H9 (cell line): Measurements from ENCODE around the gene GPR35. TPM values are rescaled to one million over a fixed set of nuclear protein-coding genes. Genes with fewer than 3 reads are reported as not detected.

ENCODE experiments used
- DNase-seq: peaks from one replicate; pipeline ENCODE4 v3.0.0-alpha.2; 2017
- H2AFZ ChIP-seq: one replicate; pipeline ENCODE4 v1.6.1; 2013; ENCODE audit warnings: mild to moderate bottlenecking, low read length, control low read depth, moderate library complexity
- H2AK5ac ChIP-seq: 2 replicates; pipeline ENCODE4 v1.6.1; 2013; ENCODE audit warnings: low read length, control low read depth, mixed read lengths; ENCODE audit not compliant: insufficient read length
- H2BK120ac ChIP-seq: one replicate; pipeline ENCODE4 v1.6.1; 2013; ENCODE audit warnings: low read depth, mild to moderate bottlenecking, low read length, control low read depth, inconsistent platforms; ENCODE audit not compliant: poor library complexity, severe bottlenecking
- H2BK12ac ChIP-seq: 2 replicates; pipeline ENCODE4 v1.6.1; 2013; ENCODE audit warnings: low read length, control low read depth, mixed read lengths, low read depth; ENCODE audit not compliant: insufficient read length
- H2BK15ac ChIP-seq: 2 replicates; pipeline ENCODE4 v1.6.1; 2013; ENCODE audit warnings: low read depth, low read length, control low read depth
- H2BK20ac ChIP-seq: one replicate; pipeline ENCODE4 v1.6.1; 2013; ENCODE audit warnings: low read depth, mild to moderate bottlenecking, low read length, control low read depth, inconsistent platforms; ENCODE audit not compliant: poor library complexity, severe bottlenecking
- H2BK5ac ChIP-seq: 2 replicates; pipeline ENCODE4 v1.6.1; 2013; ENCODE audit warnings: low read length, control low read depth, mixed read lengths; ENCODE audit not compliant: insufficient read length
- H3K14ac ChIP-seq: 2 replicates; pipeline ENCODE4 v1.6.1; 2013; ENCODE audit warnings: low read length, control low read depth; ENCODE audit not compliant: insufficient read depth
- H3K18ac ChIP-seq: 2 replicates; pipeline ENCODE4 v1.6.1; 2013; ENCODE audit warnings: low read depth, mild to moderate bottlenecking, mixed read lengths, low read length, control low read depth; ENCODE audit not compliant: insufficient read length
- H3K23ac ChIP-seq: 2 replicates; pipeline ENCODE4 v1.6.1; 2013; ENCODE audit warnings: low read length, control low read depth, mixed read lengths, low read depth; ENCODE audit not compliant: insufficient read length
- H3K23me2 ChIP-seq: 2 replicates; pipeline ENCODE4 v1.6.1; 2013; ENCODE audit warnings: low read depth, mild to moderate bottlenecking, mixed read lengths, low read length, control low read depth; ENCODE audit not compliant: insufficient read length, poor library complexity, severe bottlenecking
- H3K27ac ChIP-seq: 2 replicates; pipeline ENCODE4 v1.5.1; 2013; ENCODE audit warnings: low read length, control low read depth, mixed read lengths, low read depth; ENCODE audit not compliant: insufficient read length
- H3K27me3 ChIP-seq: 2 replicates; pipeline ENCODE4 v1.6.1; 2013; ENCODE audit warnings: low read length, control low read depth, inconsistent platforms; ENCODE audit not compliant: insufficient read depth
- H3K4ac ChIP-seq: 2 replicates; pipeline ENCODE4 v1.6.1; 2013; ENCODE audit warnings: low read depth, mild to moderate bottlenecking, control low read depth, inconsistent platforms, low read length, moderate library complexity
- H3K4me1 ChIP-seq: 2 replicates; pipeline ENCODE4 v1.6.1; 2013; ENCODE audit warnings: low read length, control low read depth, inconsistent platforms; ENCODE audit not compliant: insufficient read depth
- H3K4me2 ChIP-seq: 2 replicates; pipeline ENCODE4 v1.6.1; 2013; ENCODE audit warnings: low read length, control low read depth, mixed read lengths; ENCODE audit not compliant: insufficient read length, insufficient read depth
- H3K56ac ChIP-seq: 2 replicates; pipeline ENCODE4 v1.6.1; 2013; ENCODE audit warnings: low read depth, mild to moderate bottlenecking, mixed read lengths, low read length, control low read depth; ENCODE audit not compliant: insufficient read length
- H3K79me1 ChIP-seq: 2 replicates; pipeline ENCODE4 v1.6.1; 2013; ENCODE audit warnings: low read depth, mild to moderate bottlenecking, moderate library complexity, low read length, control low read depth, inconsistent platforms; ENCODE audit not compliant: insufficient read depth, poor library complexity, severe bottlenecking
- H3K79me2 ChIP-seq: 2 replicates; pipeline ENCODE4 v1.6.1; 2013; ENCODE audit warnings: low read length, control low read depth, inconsistent platforms; ENCODE audit not compliant: insufficient read depth
- H3K9ac ChIP-seq: 2 replicates; pipeline ENCODE4 v1.6.1; 2013; ENCODE audit warnings: low read length, control low read depth, mixed read lengths; ENCODE audit not compliant: insufficient read length; ENCODE audit errors: extremely low read depth
- H3K9me3 ChIP-seq: one replicate; pipeline ENCODE4 v1.6.1; 2013; ENCODE audit warnings: low read depth, low read length, inconsistent platforms; ENCODE audit not compliant: control insufficient read depth
- H3T11ph ChIP-seq: one replicate; pipeline ENCODE4 v1.6.1; 2013; ENCODE audit warnings: mild to moderate bottlenecking, low read length, control low read depth, inconsistent platforms
- H4K20me1 ChIP-seq: one replicate; pipeline ENCODE4 v1.6.1; 2013; ENCODE audit not compliant: control insufficient read depth, insufficient read length, insufficient read depth
- H4K5ac ChIP-seq: 2 replicates; pipeline ENCODE4 v1.6.1; 2013; ENCODE audit warnings: low read depth, mild to moderate bottlenecking, mixed read lengths, low read length, control low read depth; ENCODE audit not compliant: insufficient read length
- H4K8ac ChIP-seq: replicated peaks from 2 replicates; pipeline ENCODE4 v1.6.1; 2013; ENCODE audit warnings: low read length, control low read depth, mixed read lengths, low read depth; ENCODE audit not compliant: insufficient read length
- H4K91ac ChIP-seq: 2 replicates; pipeline ENCODE4 v1.6.1; 2013; ENCODE audit warnings: low read depth, mild to moderate bottlenecking, moderate library complexity, mixed read lengths, low read length, control low read depth; ENCODE audit not compliant: insufficient read length
- H3K27ac Mint-ChIP-seq, 3 experiments: 2 replicates in 2 of 3; 3 replicates in 1 of 3; pipeline ENCODE4 v1.8.0; 2020 to 2021; ENCODE audit warnings: mixed read lengths in 3 of 3, mild to moderate bottlenecking in 1 of 3, moderate library complexity in 1 of 3
- H3K27me3 Mint-ChIP-seq: 2 replicates; pipeline ENCODE4 v1.8.0; 2021; ENCODE audit warnings: low read depth, mild to moderate bottlenecking, moderate library complexity, mixed read lengths
- H3K36me3 Mint-ChIP-seq, 3 experiments: 2 replicates in 2 of 3; 3 replicates in 1 of 3; pipeline ENCODE4 v1.8.0; 2020 to 2021; ENCODE audit warnings: low read depth in 3 of 3, mixed read lengths in 3 of 3; ENCODE audit not compliant: insufficient read depth in 1 of 3
- H3K4me1 Mint-ChIP-seq, 2 experiments: 2 replicates each; pipeline ENCODE4 v1.8.0; 2020; ENCODE audit warnings: mixed read lengths in 2 of 2
- H3K4me3 Mint-ChIP-seq, 2 experiments: 2 replicates in 1 of 2; 3 replicates in 1 of 2; pipeline ENCODE4 v1.8.0; 2020 to 2021; ENCODE audit warnings: mild to moderate bottlenecking in 2 of 2, mixed read lengths in 2 of 2, moderate library complexity in 1 of 2
- H3K9me3 Mint-ChIP-seq, 2 experiments: 2 replicates in 1 of 2; 3 replicates in 1 of 2; pipeline ENCODE4 v1.8.0; 2020; ENCODE audit warnings: mild to moderate bottlenecking in 2 of 2, mixed read lengths in 2 of 2, moderate library complexity in 1 of 2
- CTCF ChIP-seq: fragments of 200-600 bp; sonication (generic); conservative IDR thresholded peaks from 3 replicates; pipeline ENCODE4 v1.8.0; 2021; ENCODE audit warnings: antibody characterized with exemption, mild to moderate bottlenecking
- WGBS: extraction: QIAGEN DNeasy Blood & Tissue Kit; methylation state at CpG from one replicate; pipeline ENCODE4 v1.1.7; 2013; ENCODE audit warnings: missing lambda C conversion rate, low lambda C conversion rate, mixed read lengths; ENCODE audit not compliant: insufficient read length; ENCODE audit errors: extremely low coverage; 5-methylcytosine and 5-hydroxymethylcytosine counted together
- total RNA-seq: library from RNA; stranded (reverse); gene quantifications from 2 replicates; pipeline ENCODE4 v1.2.1, GENCODE V29; 2021

GPR35 gene
- total RNA-seq, 1 experiment from 2014 or later = 1.4 TPM

- no peak overlapping the region for H3K4me2 ChIP-seq
- no peaks in the 10 kb centered on the region; the same call in 1 of the 2 replicates for H3K27me3 ChIP-seq
- no peak overlapping the region for H3K18ac ChIP-seq
- Mint-ChIP-seq H3K4me3 (no peak overlapping the region), H3K27me3 (peaks cover 48% of the 10 kb centered on the region), H3K36me3 (peaks cover 0 to 16% (median 0%) of the 10 kb centered on the region in 3 experiments; a peak in 3 of 7 replicates), H3K9me3 (peaks cover 40 to 50% of the 10 kb centered on the region in 2 experiments), H3K4me1 (no peaks in the 10 kb centered on the region), H3K27ac (no peak overlapping the region)
- no peak overlapping the region for H4K91ac ChIP-seq
- no peak overlapping the region for H2BK120ac ChIP-seq
- no peak overlapping the region for H3K27ac ChIP-seq
- no peak for TF ChIP-seq CTCF
- no peak overlapping the region for H4K5ac ChIP-seq
- no peaks in the 10 kb centered on the region for H3K79me2 ChIP-seq
- no peak overlapping the region for H3K56ac ChIP-seq
- no peak overlapping the region for H2BK15ac ChIP-seq
- no peak overlapping the region for H3K23ac ChIP-seq
- DNase-seq = no peak
- H4K8ac ChIP-seq = no peak overlapping the region
- peaks cover 9% of the 10 kb centered on the region for H3K9me3 ChIP-seq
- H3K4me1 ChIP-seq = no peaks in the 10 kb centered on the region
- H3K14ac ChIP-seq = no peak overlapping the region
- no peak overlapping the region for H3K4ac ChIP-seq
- no peaks in the 10 kb centered on the region for H3K23me2 ChIP-seq
- H2AFZ ChIP-seq = no peak overlapping the region
- no peak overlapping the region for H3K9ac ChIP-seq
- no peaks in the 10 kb centered on the region for H4K20me1 ChIP-seq
- no peak overlapping the region for H2AK5ac ChIP-seq
- H2BK12ac ChIP-seq = no peak overlapping the region
- H3T11ph ChIP-seq = no peak overlapping the region
- no CpG with 5 or more reads among the region's 11 CpGs for WGBS
- no peaks in the 10 kb centered on the region for H3K79me1 ChIP-seq
- H2BK5ac ChIP-seq = no peak overlapping the region
- H2BK20ac ChIP-seq = no peak overlapping the region
Measured at GRCh38 chr2:240636563-240637115, 11.4 kb downstream of the GPR35 start.
